Measurements from ENCODE around the gene LAMC1.

DNA sequence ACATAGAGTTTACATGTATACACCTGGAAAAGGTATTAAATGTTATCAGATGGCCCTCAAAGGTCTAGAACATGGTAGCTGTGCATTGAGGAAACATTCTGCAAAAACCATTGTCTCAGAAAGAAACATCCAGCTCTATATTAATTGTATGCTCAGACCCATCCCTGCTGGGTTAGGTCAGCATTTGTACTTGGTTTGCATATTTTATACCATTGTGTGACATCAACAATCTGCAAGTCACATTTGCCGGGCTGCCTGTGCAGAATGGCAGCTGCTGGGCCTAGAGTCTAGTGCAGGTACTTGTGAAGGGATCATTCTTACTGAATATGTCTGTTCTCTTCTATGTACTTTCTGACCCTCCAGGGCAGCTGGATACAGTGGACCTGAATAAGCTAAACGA, 119.0 kb downstream of the LAMC1 start:
- TF ChIP-seq, protein P1, sequence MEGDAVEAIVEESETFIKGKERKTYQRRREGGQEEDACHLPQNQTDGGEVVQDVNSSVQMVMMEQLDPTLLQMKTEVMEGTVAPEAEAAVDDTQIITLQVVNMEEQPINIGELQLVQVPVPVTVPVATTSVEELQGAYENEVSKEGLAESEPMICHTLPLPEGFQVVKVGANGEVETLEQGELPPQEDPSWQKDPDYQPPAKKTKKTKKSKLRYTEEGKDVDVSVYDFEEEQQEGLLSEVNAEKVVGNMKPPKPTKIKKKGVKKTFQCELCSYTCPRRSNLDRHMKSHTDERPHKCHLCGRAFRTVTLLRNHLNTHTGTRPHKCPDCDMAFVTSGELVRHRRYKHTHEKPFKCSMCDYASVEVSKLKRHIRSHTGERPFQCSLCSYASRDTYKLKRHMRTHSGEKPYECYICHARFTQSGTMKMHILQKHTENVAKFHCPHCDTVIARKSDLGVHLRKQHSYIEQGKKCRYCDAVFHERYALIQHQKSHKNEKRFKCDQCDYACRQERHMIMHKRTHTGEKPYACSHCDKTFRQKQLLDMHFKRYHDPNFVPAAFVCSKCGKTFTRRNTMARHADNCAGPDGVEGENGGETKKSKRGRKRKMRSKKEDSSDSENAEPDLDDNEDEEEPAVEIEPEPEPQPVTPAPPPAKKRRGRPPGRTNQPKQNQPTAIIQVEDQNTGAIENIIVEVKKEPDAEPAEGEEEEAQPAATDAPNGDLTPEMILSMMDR (optimal IDR thresholded peaks at IDR 0.05 in 1 of 3, IDR thresholded peaks at IDR 0.05 in 1 of 3, conservative IDR thresholded peaks at IDR 0.05 in 1 of 3; ENCODE audit: extremely low read depth in 1 of 3, insufficient read depth in 2 of 3, low read length in 3 of 3), result no peak
- no peak for TF ChIP-seq EZH2 (IDR thresholded peaks at IDR 0.05; ENCODE audit: low read length)

Data from keratinocyte (primary cell).